ENCODE measurements around the gene GNPDA2.

GNPDA2 gene

GRCh38 chr4:44720371-44720770, 6.0 kb downstream of the GNPDA2 start:
- H3K27ac ChIP-seq (ENCODE audit: low read depth, low read length): no peak overlapping the region
- H3K4me2 ChIP-seq (ENCODE audit: low read length): no peak overlapping the region
- no peaks in the 10 kb centered on the region for H3K9me3 ChIP-seq (ENCODE audit: control insufficient read depth, insufficient read depth, low read length)
- H3K4me1 ChIP-seq (ENCODE audit: control insufficient read depth, low read length): peaks cover 7% of the 10 kb centered on the region
- H3K27me3 ChIP-seq (ENCODE audit: control insufficient read depth, low read length): no peaks in the 10 kb centered on the region
- no peaks in the 10 kb centered on the region for H3K9me2 ChIP-seq (replicated peaks; ENCODE audit: control insufficient read depth, low read length)
- H3K36me3 ChIP-seq (ENCODE audit: control insufficient read depth, low read length): peaks cover 11% of the 10 kb centered on the region; the same call in 1 of the 2 replicates
- TF ChIP-seq EZH2phosphoT487 (IDR thresholded peaks at IDR 0.05; ENCODE audit: borderline replicate concordance, low read length): no peak
- TF ChIP-seq CTCF (IDR thresholded peaks at IDR 0.05; ENCODE audit: low read depth, low read length, poor library complexity, severe bottlenecking): no peak
- peaks cover 53% of the 10 kb centered on the region for H3K79me2 ChIP-seq (ENCODE audit: control insufficient read depth, low read length)
- H4K20me1 ChIP-seq (ENCODE audit: control insufficient read depth, insufficient read depth, low read depth, low read length): no peaks in the 10 kb centered on the region; the same call in 1 of the 2 replicates
- H3K4me3 ChIP-seq (ENCODE audit: low read length): no peak overlapping the region
- H3F3A ChIP-seq (ENCODE audit: control insufficient read depth, insufficient read depth): no peaks in the 10 kb centered on the region

DNA sequence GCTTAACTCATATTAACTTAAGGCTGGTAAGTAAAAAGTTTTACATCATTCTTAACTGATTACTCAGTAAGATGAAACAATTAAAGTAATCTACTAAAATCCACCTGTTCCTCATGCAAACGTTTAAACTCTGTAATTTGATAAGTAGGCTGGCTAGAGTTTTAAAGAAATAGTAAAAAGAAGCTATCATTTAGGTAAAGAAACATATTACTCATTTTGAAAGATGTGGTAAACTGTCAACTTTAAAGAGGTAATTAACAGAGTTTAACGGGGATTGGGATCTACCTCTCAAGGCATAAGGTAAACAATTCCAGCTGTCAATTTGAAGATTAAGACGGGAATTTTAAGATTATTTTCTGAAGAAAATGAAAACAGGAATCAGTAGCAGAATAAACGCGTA, 9.8 kb downstream of the GNPDA2 start:
- H3K79me2 ChIP-seq (ENCODE audit: control insufficient read depth, low read length): peaks cover 18% of the 10 kb centered on the region
- no peaks in the 10 kb centered on the region for H3K4me1 ChIP-seq (ENCODE audit: control insufficient read depth, low read length)
- H3K36me3 ChIP-seq (ENCODE audit: control insufficient read depth, low read length): peaks cover 21% of the 10 kb centered on the region
- H4K20me1 ChIP-seq (ENCODE audit: control insufficient read depth, insufficient read depth, low read depth, low read length): no peaks in the 10 kb centered on the region
- TF ChIP-seq EZH2phosphoT487 (IDR thresholded peaks at IDR 0.05; ENCODE audit: borderline replicate concordance, low read length) (no peak), CTCF (IDR thresholded peaks at IDR 0.05; ENCODE audit: low read depth, low read length, poor library complexity, severe bottlenecking) (no peak)
- no peak overlapping the region for H3K4me2 ChIP-seq (ENCODE audit: low read length)
- H3K9me3 ChIP-seq (ENCODE audit: control insufficient read depth, insufficient read depth, low read length): no peaks in the 10 kb centered on the region
- no peak overlapping the region for H3K27ac ChIP-seq (ENCODE audit: low read depth, low read length)
- H3K9me2 ChIP-seq (replicated peaks; ENCODE audit: control insufficient read depth, low read length): no peaks in the 10 kb centered on the region
- no peaks in the 10 kb centered on the region for H3K27me3 ChIP-seq (ENCODE audit: control insufficient read depth, low read length)
- H3K4me3 ChIP-seq (ENCODE audit: low read length): no peak overlapping the region
- H3F3A ChIP-seq (ENCODE audit: control insufficient read depth, insufficient read depth): no peaks in the 10 kb centered on the region

- Histone ChIP-seq H3K4me3 (ENCODE audit: low read length) (no peak overlapping the region), H3K9me3 (ENCODE audit: control insufficient read depth, insufficient read depth, low read length) (no peaks in the 10 kb centered on the region), H3K36me3 (ENCODE audit: control insufficient read depth, low read length) (peaks cover 24% of the 10 kb centered on the region), H3K79me2 (ENCODE audit: control insufficient read depth, low read length) (peaks cover 2% of the 10 kb centered on the region; the same call in 1 of the 2 replicates), H3K9me2 (replicated peaks; ENCODE audit: control insufficient read depth, low read length) (no peaks in the 10 kb centered on the region), H3K4me1 (ENCODE audit: control insufficient read depth, low read length) (no peaks in the 10 kb centered on the region), H3K27ac (ENCODE audit: low read depth, low read length) (no peak overlapping the region), H3K4me2 (ENCODE audit: low read length) (no peak overlapping the region), H4K20me1 (ENCODE audit: control insufficient read depth, insufficient read depth, low read depth, low read length) (no peaks in the 10 kb centered on the region), H3F3A (ENCODE audit: control insufficient read depth, insufficient read depth) (no peaks in the 10 kb centered on the region), H3K27me3 (ENCODE audit: control insufficient read depth, low read length) (no peaks in the 10 kb centered on the region)
- TF ChIP-seq EZH2phosphoT487 (IDR thresholded peaks at IDR 0.05; ENCODE audit: borderline replicate concordance, low read length): no peak
- TF ChIP-seq CTCF (IDR thresholded peaks at IDR 0.05; ENCODE audit: low read depth, low read length, poor library complexity, severe bottlenecking): no peak
Observed at GRCh38 chr4:44713125-44713524, 13.2 kb downstream of the GNPDA2 start.
